ENCODE data around the gene MS4A12.

DNA sequence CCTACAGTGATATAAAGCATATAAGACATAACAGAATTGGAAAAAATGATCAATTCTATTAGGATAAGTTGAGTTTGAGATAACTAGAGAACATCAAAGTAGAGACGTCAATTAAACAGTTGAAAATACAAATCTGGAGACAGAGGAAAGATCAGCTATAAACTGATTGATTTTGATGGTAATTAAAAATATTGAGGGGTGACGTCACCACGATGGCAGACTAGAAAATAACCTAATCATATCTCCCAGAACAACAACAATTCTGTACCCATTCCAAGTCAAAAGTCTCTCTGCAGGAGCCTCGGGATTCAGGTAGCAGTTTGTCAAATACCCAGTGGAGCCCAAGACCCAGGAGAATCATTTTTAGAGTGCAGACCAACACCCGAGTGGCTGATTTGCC lies 51.5 kb downstream of the MS4A12 start:
- TF ChIP-seq, protein P1, sequence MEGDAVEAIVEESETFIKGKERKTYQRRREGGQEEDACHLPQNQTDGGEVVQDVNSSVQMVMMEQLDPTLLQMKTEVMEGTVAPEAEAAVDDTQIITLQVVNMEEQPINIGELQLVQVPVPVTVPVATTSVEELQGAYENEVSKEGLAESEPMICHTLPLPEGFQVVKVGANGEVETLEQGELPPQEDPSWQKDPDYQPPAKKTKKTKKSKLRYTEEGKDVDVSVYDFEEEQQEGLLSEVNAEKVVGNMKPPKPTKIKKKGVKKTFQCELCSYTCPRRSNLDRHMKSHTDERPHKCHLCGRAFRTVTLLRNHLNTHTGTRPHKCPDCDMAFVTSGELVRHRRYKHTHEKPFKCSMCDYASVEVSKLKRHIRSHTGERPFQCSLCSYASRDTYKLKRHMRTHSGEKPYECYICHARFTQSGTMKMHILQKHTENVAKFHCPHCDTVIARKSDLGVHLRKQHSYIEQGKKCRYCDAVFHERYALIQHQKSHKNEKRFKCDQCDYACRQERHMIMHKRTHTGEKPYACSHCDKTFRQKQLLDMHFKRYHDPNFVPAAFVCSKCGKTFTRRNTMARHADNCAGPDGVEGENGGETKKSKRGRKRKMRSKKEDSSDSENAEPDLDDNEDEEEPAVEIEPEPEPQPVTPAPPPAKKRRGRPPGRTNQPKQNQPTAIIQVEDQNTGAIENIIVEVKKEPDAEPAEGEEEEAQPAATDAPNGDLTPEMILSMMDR (conservative IDR thresholded peaks at IDR 0.05 in 1 of 2, IDR thresholded peaks at IDR 0.05 in 1 of 2; ENCODE audit: low read depth in 1 of 2, low read length in 2 of 2): no peak
- TF ChIP-seq EZH2 (IDR thresholded peaks at IDR 0.05; ENCODE audit: low read length, missing control alignments): no peak
